ENCODE measurements around the gene RXRA.

DNA sequence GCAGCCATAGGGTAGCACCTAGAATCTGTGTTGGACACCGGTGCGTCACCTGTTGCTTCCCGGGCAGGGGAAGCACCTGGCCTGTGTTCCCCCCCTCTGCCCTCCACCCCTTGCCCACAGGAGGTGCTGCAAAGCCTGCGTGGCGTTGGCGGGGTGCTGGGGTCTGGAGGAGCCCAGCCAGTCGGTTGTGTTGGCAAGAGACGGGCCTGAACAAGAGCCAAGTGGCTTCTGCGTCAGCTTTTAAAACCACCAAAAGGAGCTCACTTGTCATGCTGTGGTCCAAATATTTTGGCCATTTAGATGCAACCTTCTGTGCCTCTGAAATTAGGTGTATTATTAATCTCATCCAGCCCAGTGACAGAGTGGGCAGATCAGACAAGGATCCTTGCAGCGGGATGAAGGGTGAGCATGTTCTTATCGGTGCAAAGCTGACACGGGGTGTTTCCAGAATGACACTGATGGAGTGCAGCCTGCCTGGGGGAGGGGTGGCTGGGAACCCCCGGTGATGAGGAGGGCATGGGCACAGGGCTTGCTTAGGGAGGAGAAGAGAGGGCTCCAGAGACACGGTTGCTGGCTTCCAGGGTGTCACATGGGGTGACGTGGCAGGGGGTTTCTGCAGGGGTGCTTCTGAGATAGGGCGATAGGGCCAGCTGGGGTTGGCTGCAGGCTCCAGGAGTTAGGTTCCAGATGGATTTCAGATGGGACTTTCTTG lies 9.7 kb upstream of the RXRA start:
- TF ChIP-seq, protein P1, sequence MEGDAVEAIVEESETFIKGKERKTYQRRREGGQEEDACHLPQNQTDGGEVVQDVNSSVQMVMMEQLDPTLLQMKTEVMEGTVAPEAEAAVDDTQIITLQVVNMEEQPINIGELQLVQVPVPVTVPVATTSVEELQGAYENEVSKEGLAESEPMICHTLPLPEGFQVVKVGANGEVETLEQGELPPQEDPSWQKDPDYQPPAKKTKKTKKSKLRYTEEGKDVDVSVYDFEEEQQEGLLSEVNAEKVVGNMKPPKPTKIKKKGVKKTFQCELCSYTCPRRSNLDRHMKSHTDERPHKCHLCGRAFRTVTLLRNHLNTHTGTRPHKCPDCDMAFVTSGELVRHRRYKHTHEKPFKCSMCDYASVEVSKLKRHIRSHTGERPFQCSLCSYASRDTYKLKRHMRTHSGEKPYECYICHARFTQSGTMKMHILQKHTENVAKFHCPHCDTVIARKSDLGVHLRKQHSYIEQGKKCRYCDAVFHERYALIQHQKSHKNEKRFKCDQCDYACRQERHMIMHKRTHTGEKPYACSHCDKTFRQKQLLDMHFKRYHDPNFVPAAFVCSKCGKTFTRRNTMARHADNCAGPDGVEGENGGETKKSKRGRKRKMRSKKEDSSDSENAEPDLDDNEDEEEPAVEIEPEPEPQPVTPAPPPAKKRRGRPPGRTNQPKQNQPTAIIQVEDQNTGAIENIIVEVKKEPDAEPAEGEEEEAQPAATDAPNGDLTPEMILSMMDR (IDR thresholded peaks at IDR 0.05; ENCODE audit: low read depth, low read length, missing input control) = no peak
- TF ChIP-seq ZBTB33 (IDR thresholded peaks at IDR 0.05) = no peak
- no peak for TF ChIP-seq MAX (IDR thresholded peaks at IDR 0.05)
- TF ChIP-seq YY1 (IDR thresholded peaks at IDR 0.05) = no peak
- no peak for TF ChIP-seq TAF1 (conservative IDR thresholded peaks at IDR 0.05)
- no peak for TF ChIP-seq JUND (IDR thresholded peaks at IDR 0.05)
- TF ChIP-seq HNF4A (conservative IDR thresholded peaks at IDR 0.05) = no peak
- no peak for TF ChIP-seq REST (IDR thresholded peaks at IDR 0.05)
- TF ChIP-seq EGR1 (IDR thresholded peaks at IDR 0.05; ENCODE audit: low read depth in 2 of 2) = no peak
- TF ChIP-seq GABPA (IDR thresholded peaks at IDR 0.05 in 1 of 2, conservative IDR thresholded peaks at IDR 0.05 in 1 of 2) = no peak
- TF ChIP-seq RAD21 (IDR thresholded peaks at IDR 0.05) = no peak
